Measurements from ENCODE around the gene GNAO1.
"Not testable (repeated sequence)": the region's sequence is repeated elsewhere in the genome, so short reads cannot be mapped to it uniquely, and the experiment has no call there.

GNAO1 gene

GRCh38 chr16:56370875-56371659 is 179.8 kb downstream of the GNAO1 start:
- FAIRE-seq, result peak; percentile 24

- FAIRE-seq, result no peak
These were observed 180.3 kb downstream of the GNAO1 start for GRCh38 chr16:56371660-56371937.

- no peak for FAIRE-seq
These were observed 180.8 kb downstream of the GNAO1 start for GRCh38 chr16:56372013-56372634.

- FAIRE-seq, result no peak
These were observed 181.7 kb downstream of the GNAO1 start for GRCh38 chr16:56373003-56373402.

- not testable (repeated sequence) for FAIRE-seq
These were observed 184.5 kb downstream of the GNAO1 start for GRCh38 chr16:56375792-56376191.

GRCh38 chr16:56379044-56379443 is 187.8 kb downstream of the GNAO1 start:
- not testable (repeated sequence) for FAIRE-seq

GRCh38 chr16:56380778-56381485 is 189.6 kb downstream of the GNAO1 start:
- not testable (repeated sequence) for FAIRE-seq

GRCh38 chr16:56382459-56382858 is 191.2 kb downstream of the GNAO1 start:
- FAIRE-seq, result no peak

GRCh38 chr16:56382901-56383355 is 191.6 kb downstream of the GNAO1 start:
- no peak for FAIRE-seq

GRCh38 chr16:56384074-56384721 is 192.9 kb downstream of the GNAO1 start:
- FAIRE-seq, result no peak

GRCh38 chr16:56387396-56387795 is 196.1 kb downstream of the GNAO1 start:
- FAIRE-seq, result no peak

GRCh38 chr16:56388209-56388608 is 196.9 kb downstream of the GNAO1 start:
- no peak for FAIRE-seq

- no peak for FAIRE-seq
These were observed 198.3 kb downstream of the GNAO1 start for GRCh38 chr16:56389554-56389953.

- not testable (repeated sequence) for FAIRE-seq
These were observed 205.4 kb downstream of the GNAO1 start for GRCh38 chr16:56396724-56397123.

GRCh38 chr16:56399047-56399446 is 207.8 kb downstream of the GNAO1 start:
- FAIRE-seq, result no peak

GRCh38 chr16:56399486-56399885 is 208.2 kb downstream of the GNAO1 start:
- peak; percentile 94 for FAIRE-seq

GRCh38 chr16:56400458-56400857 is 209.2 kb downstream of the GNAO1 start:
- FAIRE-seq, result no peak

GRCh38 chr16:56401482-56401881 is 210.2 kb downstream of the GNAO1 start:
- no peak for FAIRE-seq

GRCh38 chr16:56405977-56406672 is 214.8 kb downstream of the GNAO1 start:
- FAIRE-seq, result peak; percentile 68
